Endothelial cell of umbilical vein (primary cell): Measurements from ENCODE around the gene C17orf58. TPM values are rescaled to one million over a fixed set of nuclear protein-coding genes. Genes with fewer than 3 reads are reported as not detected.

Source experiments
- BruUV-seq: library from RNA; stranded (reverse); fragments of 400-500 nt; replicated peaks from 2 replicates; lab custom pipeline; 2021; lab: Mats Ljungman, UMichigan
- CTCF ChIA-PET: fragments of 300-600, 350-600 bp; sonication (Branson Sonifier 250); formaldehyde crosslinking; loops from one replicate; lab custom pipeline; 2021; ENCODE audit warnings: antibody characterized with exemption, inconsistent platforms; lab: Charles Lee
- POLR2A ChIA-PET: fragments of 300-600, 350-600 bp; sonication (Branson Sonifier 250); formaldehyde crosslinking; loops from one replicate; lab custom pipeline; 2021; ENCODE audit warnings: antibody characterized with exemption, inconsistent platforms; lab: Charles Lee
- DNase-seq: peaks from one replicate; pipeline ENCODE4 v3.0.0-alpha.2; 2011; ENCODE audit warnings: low read depth, low spot score
- FAIRE-seq: peaks from 2 replicates; lab custom pipeline; 2011; peaks lifted over from hg19 to GRCh38; lab: Jason Lieb, UNC
- H2AFZ ChIP-seq: 2 replicates; pipeline ENCODE4 v1.6.0; 2012; ENCODE audit warnings: low read depth, low read length, control low read depth, inconsistent platforms
- H3K27ac ChIP-seq: 2 replicates; pipeline ENCODE4 v1.5.1; 2011; ENCODE audit warnings: low read depth, mild to moderate bottlenecking, control low read depth, low read length, moderate library complexity; ENCODE audit not compliant: insufficient read depth
- H3K27me3 ChIP-seq, 2 experiments: 2 replicates each; pipeline versions ENCODE4 v1.6.0 to v1.6.1; 2011; ENCODE audit warnings: low read length in 2 of 2, mixed read lengths in 1 of 2; ENCODE audit not compliant: control insufficient read depth in 2 of 2, insufficient read depth in 2 of 2
- H3K36me3 ChIP-seq, 2 experiments: 2 replicates in 1 of 2; 3 replicates in 1 of 2; pipeline ENCODE4 v1.5.1; 2011; ENCODE audit warnings: low read length in 2 of 2, mild to moderate bottlenecking in 1 of 2, moderate library complexity in 1 of 2; ENCODE audit not compliant: control insufficient read depth in 2 of 2, insufficient read depth in 2 of 2; ENCODE audit errors: extremely low read depth in 1 of 2
- H3K4me1 ChIP-seq: 3 replicates; pipeline ENCODE4 v1.5.1; 2011; ENCODE audit warnings: mild to moderate bottlenecking, low read length; ENCODE audit not compliant: control insufficient read depth, insufficient read depth; ENCODE audit errors: extremely low read depth
- H3K4me2 ChIP-seq: 2 replicates; pipeline ENCODE4 v1.6.1; 2011; ENCODE audit warnings: low read length, control low read depth, mixed read lengths; ENCODE audit not compliant: insufficient read depth
- H3K4me3 ChIP-seq, 3 experiments: fragments of 200-600 bp in 1 of 3; sonication (generic), shearing (Covaris generic) in 1 of 3; replicated peaks in 1 of 3; 2 replicates each; pipeline ENCODE4 v1.5.1; 2011 to 2016; ENCODE audit warnings: control low read depth in 3 of 3, low read length in 3 of 3, mild to moderate bottlenecking in 2 of 3, inconsistent platforms in 1 of 3, low read depth in 1 of 3, moderate library complexity in 1 of 3; ENCODE audit not compliant: insufficient read depth in 1 of 3
- H3K79me2 ChIP-seq: 2 replicates; pipeline ENCODE4 v1.6.0; 2012; ENCODE audit warnings: low read length, inconsistent platforms; ENCODE audit not compliant: control insufficient read depth, insufficient read depth
- H3K9ac ChIP-seq: replicated peaks from 2 replicates; pipeline ENCODE3; 2011; ENCODE audit warnings: low read length, control low read depth; ENCODE audit not compliant: insufficient read depth; ENCODE audit errors: extremely low read depth
- H3K9me1 ChIP-seq: replicated peaks from 3 replicates; pipeline ENCODE4 v1.6.0; 2011; ENCODE audit warnings: mild to moderate bottlenecking, low read length; ENCODE audit not compliant: control insufficient read depth, insufficient read depth; ENCODE audit errors: extremely low read depth
- H3K9me3 ChIP-seq: replicated peaks from 2 replicates; pipeline ENCODE4 v1.5.1; 2012; ENCODE audit warnings: low read length, inconsistent platforms; ENCODE audit not compliant: control insufficient read depth, insufficient read depth
- H4K20me1 ChIP-seq: replicated peaks from 2 replicates; pipeline ENCODE3; 2011; ENCODE audit warnings: mild to moderate bottlenecking, low read length; ENCODE audit not compliant: control insufficient read depth, insufficient read depth; ENCODE audit errors: extremely low read depth
- CTCF ChIP-seq, 2 donors: IDR thresholded peaks; 1 replicate in 1 of 2; 2 replicates in 1 of 2; pipeline ENCODE4 v1.5.1; 2011; ENCODE audit warnings: low read length in 2 of 2, mild to moderate bottlenecking in 2 of 2, moderate library complexity in 2 of 2, control low read depth in 1 of 2, inconsistent platforms in 1 of 2, low read depth in 1 of 2; ENCODE audit not compliant: insufficient read depth in 1 of 2; ENCODE audit errors: extremely low read depth in 1 of 2
- EZH2 ChIP-seq: IDR thresholded peaks from 2 replicates; pipeline ENCODE4 v1.6.1; 2012; ENCODE audit warnings: borderline replicate concordance, low read depth, mild to moderate bottlenecking, moderate library complexity, low read length, inconsistent platforms; ENCODE audit not compliant: severe bottlenecking
- FOS ChIP-seq: IDR thresholded peaks from 2 replicates; pipeline ENCODE4 v1.6.1; 2011; ENCODE audit warnings: mild to moderate bottlenecking, low read length, moderate library complexity, borderline replicate concordance; ENCODE audit not compliant: insufficient read depth
- GATA2 ChIP-seq: IDR thresholded peaks from 2 replicates; pipeline ENCODE4 v1.7.0; 2011; ENCODE audit warnings: low read depth, mild to moderate bottlenecking, moderate library complexity, mixed read lengths, low read length; ENCODE audit not compliant: insufficient read length, insufficient read depth
- JUN ChIP-seq: IDR thresholded peaks from 2 replicates; pipeline ENCODE4 v1.6.1; 2011; ENCODE audit warnings: borderline replicate concordance, low read depth; ENCODE audit not compliant: insufficient read length, insufficient read depth
- MYC ChIP-seq: IDR thresholded peaks from one replicate; pipeline ENCODE4 v1.6.1; 2011; ENCODE audit warnings: mild to moderate bottlenecking, low read depth, low read length
- POLR2A ChIP-seq: IDR thresholded peaks from 2 replicates; pipeline ENCODE4 v1.6.1; 2012; ENCODE audit warnings: low read depth, mild to moderate bottlenecking, control low read depth, low read length
- POLR2AphosphoS5 ChIP-seq: IDR thresholded peaks from 2 replicates; pipeline ENCODE4 v1.6.1; 2012; ENCODE audit warnings: low read depth, mild to moderate bottlenecking, control low read depth, low read length, moderate library complexity; ENCODE audit not compliant: insufficient read depth
- dilution Hi-C: fragments of 300-500 bp; cut with MboI; formaldehyde crosslinking; loops from one replicate; pipeline ENCODE4 v1.15.0; 2019; ENCODE audit warnings: low sequenced_read_pairs; ENCODE audit not compliant: extremely low pct_ligation_motif_present
- intact Hi-C: fragments of 100-400 bp; cut with micrococcal nuclease; formaldehyde crosslinking; loops from one replicate; pipeline ENCODE4 v1.10.0; 2022
- polyA plus RNA-seq, 4 experiments: library from polyadenylated mRNA; depleted of rRNA in 3 of 4; stranded (reverse) in 3 of 4; unstranded in 1 of 4; fragments of >200 nt; gene quantifications; 2 replicates each; pipeline versions ENCODE4 v1.2.1 to v1.2.3, GENCODE V29; 2011 to 2012; ENCODE audit warnings: missing spikeins in 1 of 4
- total RNA-seq: library from RNA; stranded (reverse); gene quantifications from 2 replicates; pipeline ENCODE4 v1.2.3, GENCODE V29; 2021
- TF ChIP-seq, protein P1 (sequence below): IDR thresholded peaks from 2 replicates; pipeline ENCODE4 v1.6.1; 2011; ENCODE audit not compliant: insufficient read depth, insufficient read length

Gene C17orf58
- total and polyA plus RNA-seq, 2 donors (not counting 3 experiments of a cell fraction or from before 2014, with no cell fraction given), result 24.5 to 35.5 TPM

DNA sequence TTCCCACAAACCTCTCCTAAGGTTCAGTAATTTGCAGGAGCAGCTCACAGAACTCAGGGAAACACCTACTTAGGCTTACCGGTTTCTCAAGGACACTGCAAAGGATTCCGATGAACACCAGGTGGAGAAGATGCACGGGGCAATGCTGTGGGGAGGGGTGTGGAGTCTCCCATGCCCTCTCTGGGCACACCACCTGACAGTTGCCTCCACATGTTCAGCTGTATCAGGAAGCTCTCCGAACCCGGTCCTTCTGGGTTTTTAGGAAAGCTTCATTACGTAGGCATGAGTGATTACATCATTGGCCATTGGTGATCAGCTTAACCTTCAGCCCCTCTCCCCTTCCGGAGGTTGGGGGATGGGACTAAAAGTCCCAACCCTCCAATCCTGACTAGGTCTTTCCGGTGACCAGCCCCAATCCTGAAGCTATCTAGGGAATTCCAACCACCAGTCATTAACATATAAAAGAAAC lies 21.6 kb downstream of the C17orf58 start:
- Histone ChIP-seq H3K36me3 (peaks cover 0 to 3% of the 10 kb centered on the region in 2 experiments), H3K9me1 (no peaks in the 10 kb centered on the region), H4K20me1 (no peaks in the 10 kb centered on the region), H3K9me3 (no peaks in the 10 kb centered on the region), H3K79me2 (no peaks in the 10 kb centered on the region), H2AFZ (no peak overlapping the region), H3K27ac (peak overlapping the region; percentile 54), H3K4me2 (no peak overlapping the region), H3K27me3 (no peaks in the 10 kb centered on the region), H3K9ac (no peak overlapping the region), H3K4me3 (no peak overlapping the region), H3K4me1 (peaks cover 13% of the 10 kb centered on the region)
- dilution Hi-C loops (no loop called here), intact Hi-C loops (no loop called here)
- BruUV-seq, result no TSS peak
- DNase-seq, result peak; percentile 25
- peak; percentile 74 for FAIRE-seq
- POLR2A ChIA-PET, result no interaction called here
- TF ChIP-seq POLR2AphosphoS5 (no peak), FOS (no peak)
- TF ChIP-seq, protein P1, sequence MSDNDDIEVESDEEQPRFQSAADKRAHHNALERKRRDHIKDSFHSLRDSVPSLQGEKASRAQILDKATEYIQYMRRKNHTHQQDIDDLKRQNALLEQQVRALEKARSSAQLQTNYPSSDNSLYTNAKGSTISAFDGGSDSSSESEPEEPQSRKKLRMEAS, result no peak
- CTCF ChIA-PET, result no interaction called here

GRCh38 chr17:67974185-67974584 lies 22.1 kb downstream of the C17orf58 start:
- intact Hi-C loops, result no loop called here
- peaks cover 13% of the 10 kb centered on the region for H3K4me1 ChIP-seq
- no peak overlapping the region for H3K4me2 ChIP-seq
- no peaks in the 10 kb centered on the region for H3K27me3 ChIP-seq
- ChIA-PET CTCF (no interaction called here), POLR2A (no interaction called here)
- peaks cover 0 to 3% of the 10 kb centered on the region in 2 experiments for H3K36me3 ChIP-seq
- no peak for TF ChIP-seq JUN
- TF ChIP-seq POLR2A, result no peak
- TF ChIP-seq FOS, result no peak
- no peak for TF ChIP-seq EZH2
- no peak for TF ChIP-seq MYC
- no peak for TF ChIP-seq POLR2AphosphoS5
- TF ChIP-seq CTCF (IDR thresholded peaks at IDR 0.05; ENCODE audit: extremely low read depth in 1 of 2, insufficient read depth in 1 of 2, low read depth in 1 of 2, low read length in 2 of 2), result no peak
- TF ChIP-seq, protein P1, result no peak
- no peak for TF ChIP-seq GATA2
- no peaks in the 10 kb centered on the region for H3K9me1 ChIP-seq
- DNase-seq (peak; percentile 82), FAIRE-seq (peak; percentile 21)
- H3K79me2 ChIP-seq, result no peaks in the 10 kb centered on the region
- H2AFZ ChIP-seq, result no peak overlapping the region
- H3K9ac ChIP-seq, result no peak overlapping the region
- H4K20me1 ChIP-seq, result no peaks in the 10 kb centered on the region
- no peak overlapping the region for H3K4me3 ChIP-seq
- dilution Hi-C loops, result no loop called here
- peak overlapping the region; percentile 54 for H3K27ac ChIP-seq
- BruUV-seq, result no TSS peak
- H3K9me3 ChIP-seq, result no peaks in the 10 kb centered on the region
